B cell (primary cell): ENCODE results near the gene IGSF9.

Experiments used
- EZH2 ChIP-seq: IDR thresholded peaks from 2 replicates; pipeline ENCODE4 v1.6.1; 2012; ENCODE audit warnings: borderline replicate concordance, low read depth, mild to moderate bottlenecking, moderate library complexity, low read length; ENCODE audit not compliant: insufficient read depth, poor library complexity, severe bottlenecking
- TF ChIP-seq, protein P1 (sequence below): fragments of 200-600 bp; IDR thresholded peaks from one replicate; pipeline ENCODE4 v1.8.0; 2022; ENCODE audit warnings: antibody characterized with exemption, mild to moderate bottlenecking

DNA sequence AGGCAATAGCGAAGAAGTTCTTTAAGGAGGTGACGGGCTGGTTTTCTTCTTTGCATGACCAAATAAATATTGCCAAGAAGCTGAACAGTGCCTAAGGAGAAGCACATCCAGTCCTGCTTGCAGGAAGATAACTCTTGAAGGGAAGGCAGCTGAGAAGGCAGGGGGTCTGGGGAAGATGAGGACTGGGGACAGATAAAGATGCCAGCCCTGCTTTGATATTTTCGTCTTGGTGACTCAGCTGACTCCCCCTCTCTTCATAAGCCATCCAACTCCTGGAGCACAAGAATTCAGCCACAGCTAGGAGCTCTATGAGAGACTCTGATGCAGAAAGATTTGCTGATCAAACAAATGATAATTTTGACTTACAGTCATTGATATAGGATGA is 48.9 kb downstream of the IGSF9 start:
- TF ChIP-seq, protein P1, sequence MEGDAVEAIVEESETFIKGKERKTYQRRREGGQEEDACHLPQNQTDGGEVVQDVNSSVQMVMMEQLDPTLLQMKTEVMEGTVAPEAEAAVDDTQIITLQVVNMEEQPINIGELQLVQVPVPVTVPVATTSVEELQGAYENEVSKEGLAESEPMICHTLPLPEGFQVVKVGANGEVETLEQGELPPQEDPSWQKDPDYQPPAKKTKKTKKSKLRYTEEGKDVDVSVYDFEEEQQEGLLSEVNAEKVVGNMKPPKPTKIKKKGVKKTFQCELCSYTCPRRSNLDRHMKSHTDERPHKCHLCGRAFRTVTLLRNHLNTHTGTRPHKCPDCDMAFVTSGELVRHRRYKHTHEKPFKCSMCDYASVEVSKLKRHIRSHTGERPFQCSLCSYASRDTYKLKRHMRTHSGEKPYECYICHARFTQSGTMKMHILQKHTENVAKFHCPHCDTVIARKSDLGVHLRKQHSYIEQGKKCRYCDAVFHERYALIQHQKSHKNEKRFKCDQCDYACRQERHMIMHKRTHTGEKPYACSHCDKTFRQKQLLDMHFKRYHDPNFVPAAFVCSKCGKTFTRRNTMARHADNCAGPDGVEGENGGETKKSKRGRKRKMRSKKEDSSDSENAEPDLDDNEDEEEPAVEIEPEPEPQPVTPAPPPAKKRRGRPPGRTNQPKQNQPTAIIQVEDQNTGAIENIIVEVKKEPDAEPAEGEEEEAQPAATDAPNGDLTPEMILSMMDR = no peak
- TF ChIP-seq EZH2 = no peak
